Superior temporal gyrus (tissue), 1 donor: ENCODE measurements around the gene DIRAS1.
"Not testable (repeated sequence)": the region's sequence is repeated elsewhere in the genome, so short reads cannot be mapped to it uniquely, and the experiment has no call there.

Source experiments
- DNase-seq: peaks from one replicate; pipeline ENCODE4 v3.0.0-alpha.2; 2016; ENCODE audit errors: extremely low spot score

The DIRAS1 gene

DNA sequence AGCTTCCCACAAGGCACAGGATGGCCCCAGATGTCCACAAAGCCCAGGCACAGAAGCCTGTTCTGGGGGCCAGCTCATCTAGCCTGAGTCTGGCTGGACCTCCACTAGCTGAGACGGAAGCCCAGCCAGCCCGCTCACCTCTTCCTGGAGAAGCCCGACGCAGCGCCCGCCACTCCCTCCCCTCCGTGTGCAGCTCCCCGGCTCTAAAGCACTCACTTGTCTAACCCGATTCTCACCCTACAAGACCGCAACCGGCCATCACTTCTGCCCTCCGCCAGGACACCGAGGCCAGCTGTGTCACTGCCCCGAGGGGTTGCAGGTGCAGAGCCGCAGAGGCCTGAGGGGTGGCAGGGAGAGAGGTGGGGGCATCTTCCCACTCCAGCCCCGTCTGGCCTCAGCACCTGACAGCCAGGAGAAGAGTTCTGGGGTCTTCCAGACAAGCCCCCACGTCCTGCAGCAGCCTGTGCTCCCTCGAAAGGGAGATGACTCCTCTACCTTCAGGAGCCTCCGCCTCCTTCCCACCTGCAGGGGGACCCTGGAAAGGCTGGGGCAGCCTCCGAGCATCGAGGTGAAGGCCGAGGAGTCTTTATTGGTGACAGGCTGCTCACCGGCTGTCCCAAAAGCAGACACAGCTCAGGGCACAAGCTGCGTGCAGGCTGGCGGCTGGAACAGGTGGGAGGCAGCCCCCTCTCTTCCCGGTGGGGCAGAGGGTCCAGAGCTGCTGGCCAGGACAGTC, 5.9 kb upstream of the DIRAS1 start:
- no peak for DNase-seq

DNA sequence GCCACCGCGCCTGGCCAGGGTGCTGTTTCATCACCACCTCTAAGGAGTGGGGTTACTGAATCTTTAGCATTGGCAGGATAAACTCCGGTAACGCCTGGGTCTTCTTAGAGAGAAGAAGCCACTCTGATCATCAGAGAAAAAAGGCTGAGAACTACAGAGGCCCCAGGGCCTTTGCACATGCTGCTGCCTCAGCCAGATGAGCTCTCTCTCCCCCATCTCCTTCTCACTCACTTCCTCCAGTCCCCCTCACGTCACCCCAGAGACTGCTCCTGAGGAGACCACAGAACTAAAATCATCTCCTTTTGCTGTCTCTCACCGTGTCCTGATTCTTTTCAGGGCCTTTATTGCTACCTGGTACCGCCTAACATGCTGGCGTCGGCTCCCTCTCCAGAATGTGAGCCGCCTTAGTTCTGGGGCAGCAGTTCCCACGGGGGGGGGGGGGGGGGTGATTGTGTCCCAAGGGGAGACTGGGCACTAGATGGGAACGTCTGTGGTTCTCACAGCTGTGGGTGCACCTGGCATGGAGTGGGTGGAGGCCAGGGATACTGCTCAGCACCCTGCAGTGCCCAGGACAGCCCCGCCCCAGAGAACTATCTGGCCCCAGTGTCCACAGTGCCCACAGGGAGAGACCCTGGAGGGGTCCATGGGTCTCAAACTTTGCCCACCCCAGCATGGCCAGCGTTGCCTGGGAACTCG, 5.1 kb upstream of the DIRAS1 start:
- no peak for DNase-seq

DNA sequence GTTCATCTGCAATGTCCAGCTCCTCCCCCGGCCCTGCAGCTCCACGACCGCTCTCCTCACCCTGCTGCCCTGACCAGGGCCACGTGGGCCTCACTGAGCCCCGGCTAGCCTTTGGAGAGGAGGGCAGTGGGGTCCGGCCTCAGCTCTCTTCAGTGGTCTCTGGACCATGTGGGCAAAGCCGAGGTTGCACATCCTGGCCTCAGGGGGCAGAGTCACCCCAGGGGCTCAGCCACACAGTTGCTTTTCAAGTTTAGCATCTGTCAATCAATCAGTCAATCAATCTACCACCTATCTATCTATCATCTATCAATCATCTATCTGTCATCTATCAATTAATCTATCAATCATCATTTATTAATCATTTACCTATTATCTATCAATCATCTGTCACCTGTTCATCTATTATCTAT, 3.0 kb upstream of the DIRAS1 start:
- no peak for DNase-seq

DNA sequence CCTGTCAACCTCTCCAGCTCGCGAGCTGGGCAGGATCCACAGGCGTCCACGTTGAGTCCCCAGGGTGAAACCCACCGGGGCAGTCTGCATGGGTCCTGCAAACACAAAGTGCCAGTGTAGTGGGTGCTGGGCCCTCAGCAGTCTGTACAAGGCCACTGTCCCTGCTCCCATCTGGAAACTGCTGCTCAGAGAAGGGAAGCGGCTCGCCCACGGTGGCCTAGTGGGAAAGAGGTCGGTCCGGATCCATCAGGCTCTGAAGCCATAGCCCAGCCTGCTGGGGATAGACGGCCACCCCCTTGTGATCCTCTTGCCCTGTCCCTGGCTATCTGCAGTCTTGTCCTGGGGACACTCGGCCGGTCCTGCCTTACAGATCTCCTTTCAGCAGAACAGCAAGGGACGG, 2.6 kb upstream of the DIRAS1 start:
- no peak for DNase-seq

DNA sequence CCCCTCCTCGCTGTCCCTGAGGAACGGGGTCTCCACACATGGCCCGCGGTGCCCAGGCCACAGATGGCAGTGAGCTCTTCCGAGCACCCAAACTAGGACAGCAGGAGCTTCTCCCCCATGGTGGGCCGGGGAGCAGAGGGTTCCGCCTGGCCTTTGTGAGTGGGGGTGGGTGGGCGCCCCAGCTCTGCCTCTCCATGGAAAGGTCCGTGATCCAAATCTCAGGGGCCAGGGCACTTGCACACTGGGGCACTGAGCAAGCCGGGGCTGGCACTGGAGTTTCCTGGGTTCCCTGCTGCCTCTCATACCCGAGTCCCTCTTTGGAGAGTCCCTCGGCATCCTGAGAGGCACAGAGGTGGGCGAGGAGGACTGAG, 2.2 kb upstream of the DIRAS1 start:
- no peak for DNase-seq

DNA sequence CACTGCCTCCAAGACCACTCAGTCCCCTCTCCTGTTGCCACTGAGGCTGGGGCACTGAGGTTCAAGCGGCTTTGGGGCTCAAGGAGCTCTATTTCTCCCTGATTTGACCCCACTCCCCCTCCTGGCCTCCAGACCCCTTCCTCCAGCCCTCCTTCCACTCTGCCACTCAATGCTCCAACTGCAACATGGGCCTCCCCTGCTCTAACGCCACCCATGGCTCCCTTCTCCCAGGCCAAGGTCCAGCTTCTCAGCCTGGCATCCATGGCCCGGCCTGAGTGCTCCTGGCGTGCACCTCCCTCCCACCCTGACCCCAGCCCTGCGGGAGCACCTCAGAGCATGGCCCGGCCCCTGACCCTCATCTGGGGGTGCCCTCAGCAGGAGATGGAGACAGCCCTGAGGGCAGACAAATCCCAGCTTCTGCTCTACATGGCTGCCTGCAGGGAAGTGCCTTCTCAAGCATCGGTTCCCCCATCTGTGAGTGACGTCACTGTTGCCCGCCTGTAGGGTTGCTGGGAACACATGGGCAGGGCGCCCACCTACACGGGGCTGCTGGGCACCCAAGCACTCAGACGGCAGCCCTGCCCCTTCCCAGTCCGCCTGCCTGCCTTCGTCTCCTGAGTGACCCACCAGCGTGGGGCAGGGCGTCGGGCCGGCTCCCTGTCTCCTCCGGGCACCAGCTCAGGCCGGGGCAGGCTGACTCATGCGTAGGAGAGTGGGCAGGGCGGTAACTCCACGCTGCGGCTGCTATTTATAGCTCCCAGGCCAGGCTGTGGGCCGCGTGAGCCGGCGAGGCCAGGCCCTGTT, 1.6 kb upstream of the DIRAS1 start:
- peak; percentile 48 for DNase-seq

DNA sequence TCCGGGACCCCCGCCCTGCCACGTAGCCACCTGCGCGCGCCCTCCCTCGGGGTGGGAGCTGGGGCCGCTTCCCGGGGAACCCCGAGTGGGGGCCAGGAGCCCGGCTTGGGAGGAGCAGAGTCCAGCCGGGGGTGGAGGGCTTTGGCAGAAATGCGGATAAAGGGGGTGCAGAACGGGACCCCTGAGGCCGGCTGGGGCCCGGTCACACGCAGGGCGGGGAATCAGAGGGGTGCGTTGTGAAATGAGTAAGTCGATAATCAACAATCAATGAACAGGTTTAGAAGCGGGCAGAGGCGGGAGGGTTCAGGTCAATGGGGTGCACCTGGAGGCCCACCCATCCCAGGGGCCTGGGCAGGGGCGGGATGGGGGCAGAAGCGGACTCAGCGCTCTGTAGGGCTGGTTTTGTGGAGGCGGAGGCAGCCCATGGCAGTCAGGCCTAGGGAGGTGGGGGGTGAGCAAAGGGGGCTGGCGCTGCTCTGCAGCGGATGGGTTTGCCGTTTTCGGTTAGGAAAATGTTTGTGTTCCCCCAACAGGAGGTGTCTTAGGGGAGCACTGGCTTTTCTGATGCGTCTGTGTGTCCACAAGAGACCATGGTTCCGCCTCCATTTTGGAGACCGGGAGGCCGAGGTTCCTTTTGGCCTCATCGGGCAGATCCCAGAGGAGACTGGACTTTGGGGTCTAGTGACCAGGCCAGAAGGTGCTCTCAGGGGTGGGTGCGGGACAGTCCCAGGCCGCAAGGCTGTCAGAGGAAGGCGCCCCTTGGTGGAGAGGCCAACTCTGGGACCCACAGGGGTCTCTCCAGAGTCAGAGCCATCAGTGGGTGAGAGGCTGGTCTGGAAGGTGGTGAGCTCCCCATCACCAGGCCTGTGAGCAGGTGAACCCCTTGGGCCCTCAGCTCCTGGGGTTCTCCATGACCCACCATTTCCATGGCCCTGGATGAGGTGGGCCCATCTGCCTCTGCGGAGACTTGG, 683 bp upstream of the DIRAS1 start:
- no peak for DNase-seq

DNA sequence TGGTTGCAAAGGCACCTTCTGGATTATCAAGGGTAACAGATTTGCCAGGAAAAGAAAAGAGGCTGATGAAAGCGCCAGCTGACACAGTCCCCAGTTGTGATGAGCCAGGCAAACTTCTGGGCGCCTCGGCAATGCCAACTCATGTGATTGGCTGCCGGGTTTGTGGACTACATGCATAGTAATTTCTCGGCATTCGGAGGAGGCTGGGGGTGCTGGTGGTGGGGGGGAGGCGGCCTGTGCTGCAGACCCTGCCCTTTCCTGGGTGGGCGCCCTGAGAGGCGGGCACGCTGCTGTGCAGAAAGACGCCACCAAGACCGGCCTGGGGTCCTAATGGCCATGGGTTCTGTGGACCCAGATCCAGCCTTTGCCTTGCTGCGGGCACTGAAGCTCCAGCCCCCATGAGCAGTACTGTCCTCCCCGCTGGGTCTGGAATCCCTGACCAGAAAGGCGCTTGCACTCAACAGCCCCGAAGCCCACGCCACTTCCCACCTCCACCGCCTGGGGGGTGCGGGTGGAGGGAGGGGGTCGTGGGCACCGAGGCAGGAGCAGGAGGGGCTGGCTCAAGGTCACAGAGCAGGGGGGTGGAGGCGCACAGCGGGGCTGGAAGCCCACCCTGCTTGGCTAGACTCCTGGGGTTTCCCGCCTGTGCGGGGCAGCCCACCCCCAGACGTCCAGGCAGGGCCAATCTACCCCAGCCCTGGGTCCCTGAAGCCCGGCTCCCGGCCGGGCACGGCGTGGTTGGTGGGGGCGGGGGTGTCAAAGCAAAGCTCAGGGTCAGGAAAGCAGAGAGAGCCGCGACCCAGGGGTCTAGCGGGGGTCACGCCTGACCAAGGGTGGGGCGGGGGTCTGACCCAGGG, 1.0 kb downstream of the DIRAS1 start:
- peak; percentile 67 for DNase-seq

DNA sequence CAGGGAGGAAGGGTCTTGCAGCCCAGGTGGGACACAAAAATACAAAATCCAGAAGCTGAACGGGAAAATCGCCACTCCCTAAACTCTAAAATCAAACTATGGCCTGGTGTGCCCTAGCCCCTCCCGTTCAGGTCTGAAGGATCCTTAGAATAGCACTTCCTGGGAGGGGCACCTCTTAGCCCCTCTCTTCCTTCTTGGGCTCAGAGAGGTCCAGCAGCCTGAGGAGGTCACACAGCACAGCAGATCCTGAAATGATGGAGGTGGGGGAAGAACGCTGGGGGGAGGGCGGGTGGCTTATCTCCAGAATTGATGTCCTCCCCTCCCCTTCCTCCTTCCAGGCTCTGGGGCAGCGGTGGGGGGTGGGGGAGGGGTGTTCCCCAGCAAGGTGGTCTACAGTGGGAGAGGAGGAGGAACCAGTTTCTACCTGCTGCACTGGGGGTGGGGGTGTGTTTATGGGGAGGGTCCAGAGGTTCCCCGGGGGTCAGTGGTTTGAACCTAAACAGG, 1.9 kb downstream of the DIRAS1 start:
- DNase-seq, result no peak

DNA sequence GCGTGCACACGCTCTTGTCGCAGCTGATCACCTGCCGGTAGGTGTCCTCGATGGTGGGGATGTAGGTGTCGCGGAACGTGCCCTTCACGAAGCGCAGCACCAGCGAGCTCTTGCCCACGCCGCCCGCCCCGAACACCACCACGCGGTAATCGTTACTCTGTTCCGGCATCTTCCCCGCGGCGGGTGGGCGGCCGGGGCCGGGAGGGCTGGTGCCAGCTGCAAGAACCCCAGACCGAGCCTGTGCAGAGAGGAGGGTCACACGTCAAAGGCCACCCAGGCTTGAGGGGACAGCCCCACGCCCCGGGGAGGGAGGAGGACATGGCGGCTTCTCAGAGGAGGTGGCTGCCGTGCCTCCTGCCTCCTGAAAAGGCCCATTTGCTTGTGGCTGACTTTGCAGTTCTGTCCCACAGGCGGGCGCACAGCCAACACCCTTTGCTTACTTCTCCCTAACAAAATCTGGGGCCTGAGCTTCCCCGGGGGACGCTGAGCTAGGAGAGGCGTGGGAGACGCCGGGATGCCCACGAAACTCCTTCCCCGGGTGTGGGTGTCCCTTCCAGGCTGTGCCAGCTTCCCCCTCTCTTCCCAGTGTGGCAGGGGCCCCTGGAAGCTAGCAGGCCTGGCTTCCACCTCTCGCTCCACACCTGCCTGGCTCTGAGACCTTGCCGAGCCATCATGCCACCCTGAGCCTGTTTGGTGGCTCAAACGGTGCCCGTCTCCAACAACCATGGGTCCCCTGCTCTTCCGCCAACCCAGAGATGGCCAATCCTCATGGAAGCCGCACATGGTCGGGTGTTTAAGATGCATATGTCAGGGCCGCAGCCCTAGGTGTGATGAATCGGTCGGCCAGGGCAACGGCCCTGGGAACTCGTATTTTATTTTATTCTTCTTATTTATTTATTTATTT, 3.3 kb downstream of the DIRAS1 start:
- no peak for DNase-seq

DNA sequence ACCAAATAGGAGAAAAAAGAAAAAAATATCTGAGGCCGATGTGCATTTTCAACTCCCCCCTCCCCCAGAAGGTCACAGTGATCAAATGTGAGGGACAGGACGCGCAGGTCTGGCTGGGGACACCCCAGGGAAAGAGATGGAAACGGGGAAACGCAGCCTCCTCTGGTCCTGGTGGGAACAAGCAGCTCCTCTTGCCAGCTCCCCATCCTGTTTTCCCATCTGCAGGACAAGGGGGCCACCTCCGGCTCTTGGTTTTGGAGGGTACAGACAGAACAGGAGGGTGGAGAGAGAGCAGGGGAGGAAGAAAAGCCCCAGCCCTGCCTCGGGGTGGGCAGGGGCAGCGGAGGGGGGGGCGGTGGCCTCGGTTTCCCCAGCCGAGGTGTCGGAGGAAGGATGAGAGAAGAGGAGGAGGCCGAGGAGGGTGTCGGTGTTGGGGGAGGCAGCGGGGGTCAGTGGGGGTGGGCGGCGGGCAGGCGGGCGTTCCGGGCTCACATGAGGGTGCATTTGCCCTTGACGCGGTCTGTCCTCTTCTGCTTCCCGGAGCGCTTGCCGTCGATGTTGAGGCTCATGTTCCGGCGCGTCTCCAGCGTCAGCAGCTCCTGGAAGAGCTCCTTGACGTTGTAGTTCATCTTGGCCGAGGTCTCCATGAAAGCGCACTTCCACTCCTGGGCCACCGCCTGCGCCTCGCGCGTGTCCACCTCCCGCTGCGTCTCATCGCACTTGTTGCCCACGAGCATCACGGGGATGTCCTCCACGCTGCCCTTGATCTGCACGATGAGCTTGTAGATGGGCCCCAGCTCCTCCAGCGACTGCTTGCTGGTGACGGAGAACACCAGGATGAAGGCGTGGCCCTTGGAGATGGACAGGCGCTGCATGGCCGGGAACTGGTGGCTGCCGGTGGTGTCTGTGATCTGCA, 4.2 kb downstream of the DIRAS1 start:
- no peak for DNase-seq

DNA sequence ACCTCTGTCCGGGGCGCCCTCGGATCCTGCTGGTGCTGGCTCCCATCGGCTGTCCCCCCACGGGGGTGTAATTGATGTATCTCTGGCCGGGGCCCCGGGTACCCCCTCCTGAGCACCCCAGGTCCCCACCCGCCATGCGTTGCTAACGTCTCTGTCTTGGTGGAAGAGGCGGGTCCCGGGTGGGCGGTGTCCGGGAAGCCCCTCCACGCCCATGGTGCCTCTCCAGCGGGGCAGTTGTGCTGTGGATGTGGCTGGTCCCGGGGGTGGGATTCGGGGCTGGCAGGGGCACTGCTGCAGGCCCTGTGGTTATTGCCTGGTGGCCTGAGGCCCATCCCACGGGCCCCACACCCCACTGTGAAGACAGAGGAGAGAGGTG, 4.9 kb downstream of the DIRAS1 start:
- DNase-seq, result no peak

DNA sequence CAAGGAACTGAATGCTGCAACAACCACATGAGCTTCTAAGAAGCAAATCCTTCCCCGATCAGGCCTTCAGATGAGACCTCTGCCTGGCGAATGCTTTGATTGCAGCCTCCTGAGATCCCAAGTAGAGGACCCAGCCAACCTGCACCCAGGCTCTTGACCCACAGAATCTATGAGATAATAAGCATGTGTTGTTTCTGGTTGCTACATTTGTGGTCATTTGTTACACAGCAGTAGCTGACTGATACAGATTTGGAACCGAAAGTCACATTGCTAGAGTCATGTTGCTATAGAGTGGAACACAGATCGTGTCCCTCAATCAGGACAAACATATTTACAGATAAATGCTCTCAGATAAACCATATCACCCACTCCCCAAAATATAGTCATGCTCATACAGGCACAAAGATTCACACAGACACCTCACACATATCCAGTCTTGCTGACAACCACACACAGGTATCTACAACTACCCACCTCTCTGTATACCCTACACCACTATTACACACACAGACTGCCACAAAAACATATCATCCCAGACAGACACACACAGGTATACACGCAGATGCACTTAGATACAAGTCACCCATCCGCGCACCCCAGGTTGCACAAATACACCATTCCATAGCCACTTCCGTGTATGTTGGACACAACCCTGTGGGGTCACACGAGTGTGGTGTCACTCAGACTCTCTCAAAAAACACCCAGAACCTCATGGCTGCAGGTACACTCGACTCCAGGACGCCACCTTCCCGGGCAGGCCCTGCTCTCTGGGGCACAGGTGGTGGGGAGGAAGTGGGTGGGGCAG, 5.5 kb downstream of the DIRAS1 start:
- DNase-seq, result no peak

DNA sequence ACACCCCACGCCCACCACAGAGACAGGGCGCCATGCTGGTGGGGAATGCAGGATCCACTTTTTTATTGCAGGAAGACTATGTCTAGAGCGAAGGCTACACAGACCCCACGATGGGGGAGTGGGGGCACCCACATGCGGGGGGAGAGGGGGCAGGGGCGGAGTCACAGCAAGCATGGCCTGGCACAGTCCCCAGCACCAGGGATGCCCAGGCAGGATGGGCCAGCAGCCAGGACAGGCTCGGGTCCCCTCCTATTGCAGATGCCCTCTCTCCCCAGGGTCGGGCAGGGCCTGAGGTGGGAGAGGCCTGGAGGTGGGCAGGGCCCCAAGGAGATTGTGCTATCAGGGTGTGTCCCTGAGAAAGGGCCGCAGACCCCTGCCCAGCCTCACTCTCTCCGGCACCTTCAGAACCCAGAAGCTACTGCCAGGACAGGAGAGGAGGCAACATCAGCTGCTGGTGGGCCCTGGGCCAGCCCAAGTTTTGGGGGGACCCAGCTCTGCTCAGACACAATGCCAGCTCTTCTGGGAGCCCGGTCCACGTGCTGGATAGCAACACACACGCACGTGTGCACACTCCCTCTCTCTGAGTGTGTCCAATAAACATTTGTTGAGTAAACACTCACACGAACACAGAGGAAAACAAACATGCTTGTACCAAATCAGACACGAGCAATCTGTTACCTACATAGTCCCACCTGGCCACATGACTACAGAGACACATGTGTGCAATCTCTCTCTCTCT, 6.5 kb downstream of the DIRAS1 start:
- no peak for DNase-seq

DNA sequence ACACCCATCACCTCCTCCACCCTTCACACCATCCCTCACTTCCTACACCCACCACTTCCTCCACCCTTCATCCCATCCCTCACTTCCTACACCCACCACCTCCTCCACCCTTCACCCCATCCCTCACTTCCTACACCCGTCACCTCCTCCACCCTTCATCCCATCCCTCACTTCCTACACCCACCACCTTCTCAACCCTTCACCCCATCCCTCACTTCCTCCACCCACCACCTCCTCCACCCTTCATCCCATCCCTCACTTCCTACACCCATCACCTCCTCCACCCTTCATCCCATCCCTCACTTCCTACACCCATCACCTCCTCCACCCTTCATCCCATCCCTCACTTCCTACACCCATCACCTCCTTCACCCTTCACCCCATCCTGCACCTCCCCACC, 7.1 kb downstream of the DIRAS1 start:
- not testable (repeated sequence) for DNase-seq

DNA sequence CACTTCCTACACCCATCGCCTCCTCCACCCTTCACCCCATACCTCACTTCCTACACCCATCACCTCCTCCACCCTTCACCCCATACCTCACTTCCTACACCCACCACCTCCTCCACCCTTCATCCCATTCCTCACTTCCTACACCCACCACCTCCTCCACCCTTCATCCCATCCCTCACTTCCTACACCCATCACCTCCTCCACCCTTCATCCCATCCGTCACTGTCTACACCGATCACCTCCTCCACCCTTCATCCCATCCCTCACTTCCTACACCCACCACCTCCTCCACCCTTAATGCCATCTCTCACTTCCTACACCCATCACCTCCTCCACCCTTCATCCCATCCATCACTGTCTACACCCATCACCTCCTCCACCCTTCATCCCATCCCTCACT, 8.0 kb downstream of the DIRAS1 start:
- DNase-seq, result not testable (repeated sequence)

DNA sequence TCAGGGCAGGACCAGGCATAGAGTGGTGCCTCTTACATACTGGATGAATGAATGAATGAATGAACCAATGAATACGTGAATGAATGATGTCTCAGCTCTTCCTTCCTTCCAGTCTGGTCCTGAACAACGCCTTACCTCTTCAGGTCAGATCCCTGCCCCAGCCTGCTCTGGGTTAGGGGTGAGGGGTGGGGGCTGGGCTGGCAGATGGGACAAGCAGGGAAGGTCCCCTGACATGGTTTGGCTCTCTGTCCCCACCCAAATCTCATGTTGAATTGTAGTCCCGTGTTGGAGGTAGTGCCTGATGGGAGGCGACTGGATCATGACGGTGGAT, 9.3 kb downstream of the DIRAS1 start:
- no peak for DNase-seq
